Keratinocyte (primary cell): ENCODE measurements around the gene ABHD2. TPM values are rescaled to one million over a fixed set of nuclear protein-coding genes. Genes with fewer than 3 reads are reported as not detected.

Experiments
- DNase-seq: peaks from one replicate; pipeline ENCODE4 v3.0.0-alpha.2; 2011; ENCODE audit warnings: low read depth, missing footprints, low spot score
- FAIRE-seq: peaks from 2 replicates; lab custom pipeline; 2011; peaks lifted over from hg19 to GRCh38; lab: Jason Lieb, UNC
- H2AFZ ChIP-seq: 2 replicates; pipeline ENCODE4 v1.6.0; 2012; ENCODE audit warnings: low read length, control low read depth, inconsistent platforms; ENCODE audit not compliant: control insufficient read depth
- H3K27ac ChIP-seq: 2 replicates; pipeline ENCODE4 v1.5.1; 2011; ENCODE audit warnings: low read length; ENCODE audit not compliant: control insufficient read depth, insufficient read depth
- H3K27me3 ChIP-seq: 3 replicates; pipeline ENCODE4 v1.6.0; 2011; ENCODE audit warnings: low read length; ENCODE audit not compliant: control insufficient read depth, insufficient read depth; ENCODE audit errors: extremely low read depth
- H3K36me3 ChIP-seq, 2 experiments: 2 replicates in 1 of 2; 3 replicates in 1 of 2; pipeline ENCODE4 v1.5.1; 2011; ENCODE audit warnings: low read length in 2 of 2, mild to moderate bottlenecking in 1 of 2; ENCODE audit not compliant: control insufficient read depth in 2 of 2, insufficient read depth in 2 of 2; ENCODE audit errors: extremely low read depth in 1 of 2
- H3K4me1 ChIP-seq: 3 replicates; pipeline ENCODE4 v1.5.1; 2011; ENCODE audit warnings: low read length; ENCODE audit not compliant: control insufficient read depth, insufficient read depth; ENCODE audit errors: extremely low read depth
- H3K4me2 ChIP-seq: 3 replicates; pipeline ENCODE4 v1.6.0; 2011; ENCODE audit warnings: low read depth, low read length; ENCODE audit not compliant: control insufficient read depth, insufficient read depth; ENCODE audit errors: extremely low read depth
- H3K4me3 ChIP-seq, 3 experiments: fragments of 200-600 bp in 1 of 3; sonication (generic) in 1 of 3; 2 replicates in 2 of 3; 3 replicates in 1 of 3; pipeline ENCODE4 v1.5.1; 2011 to 2016; ENCODE audit warnings: low read length in 3 of 3, mild to moderate bottlenecking in 3 of 3, control low read depth in 2 of 3, inconsistent platforms in 1 of 3, low read depth in 1 of 3, mixed read lengths in 1 of 3, mixed run types in 1 of 3, moderate library complexity in 1 of 3; ENCODE audit not compliant: control insufficient read depth in 2 of 3, insufficient read depth in 2 of 3; ENCODE audit errors: extremely low read depth in 1 of 3
- H3K79me2 ChIP-seq: 2 replicates; pipeline ENCODE4 v1.6.0; 2012; ENCODE audit warnings: low read length; ENCODE audit not compliant: control insufficient read depth, insufficient read depth
- H3K9ac ChIP-seq: 3 replicates; pipeline ENCODE4 v1.6.0; 2011; ENCODE audit warnings: low read length; ENCODE audit not compliant: control insufficient read depth, insufficient read depth; ENCODE audit errors: extremely low read depth
- H3K9me1 ChIP-seq: 3 replicates; pipeline ENCODE4 v1.6.0; 2011; ENCODE audit warnings: low read length; ENCODE audit not compliant: control insufficient read depth, insufficient read depth; ENCODE audit errors: extremely low read depth
- H3K9me3 ChIP-seq: 2 replicates; pipeline ENCODE4 v1.5.1; 2012; ENCODE audit warnings: low read depth, low read length; ENCODE audit not compliant: control insufficient read depth
- H4K20me1 ChIP-seq: 3 replicates; pipeline ENCODE4 v1.6.0; 2011; ENCODE audit warnings: low read length; ENCODE audit not compliant: control insufficient read depth, insufficient read depth; ENCODE audit errors: extremely low read depth
- CTCF ChIP-seq, 3 experiments: IDR thresholded peaks in 1 of 3; conservative IDR thresholded peaks in 1 of 3; optimal IDR thresholded peaks in 1 of 3; 2 replicates in 2 of 3; 3 replicates in 1 of 3; pipeline versions ENCODE3 to v1.5.1; 2011; ENCODE audit warnings: low read length in 3 of 3, mild to moderate bottlenecking in 3 of 3, moderate library complexity in 2 of 3, control low read depth in 1 of 3, inconsistent platforms in 1 of 3; ENCODE audit not compliant: insufficient read depth in 2 of 3; ENCODE audit errors: extremely low read depth in 1 of 3
- EZH2 ChIP-seq: IDR thresholded peaks from one replicate; pipeline ENCODE4 v1.6.1; 2012; ENCODE audit warnings: inconsistent platforms, mild to moderate bottlenecking, low read length, moderate library complexity
- dilution Hi-C: fragments of 300-500 bp; cut with MboI; formaldehyde crosslinking; loops from one replicate; pipeline ENCODE4 v1.7.0; 2020; ENCODE audit warnings: low sequenced_read_pairs; ENCODE audit not compliant: extremely low pct_ligation_motif_present
- polyA plus RNA-seq, 5 experiments: library from polyadenylated mRNA; depleted of rRNA in 3 of 5; stranded (reverse) in 3 of 5; stranded (forward) in 1 of 5; unstranded in 1 of 5; fragments of >200 nt; gene quantifications; 1 replicate in 1 of 5; 2 replicates in 3 of 5; 3 replicates in 1 of 5; pipeline versions ENCODE4 v1.2.1 to v1.2.3, GENCODE V29; 2011 to 2012; ENCODE audit warnings: missing spikeins in 2 of 5, low read depth in 1 of 5, low replicate concordance in 1 of 5

The ABHD2 gene
- polyA plus RNA-seq, 1 donor (not counting 4 experiments of a cell fraction or from before 2014, with no cell fraction given), result 22.8 TPM

GRCh38 chr15:89146366-89146765, 58.1 kb downstream of the ABHD2 start:
- Histone ChIP-seq H4K20me1 (no peaks in the 10 kb centered on the region), H3K9me3 (no peaks in the 10 kb centered on the region), H2AFZ (no peak overlapping the region), H3K9ac (no peak overlapping the region), H3K27ac (no peak overlapping the region), H3K9me1 (no peaks in the 10 kb centered on the region), H3K4me1 (peaks cover 32% of the 10 kb centered on the region), H3K36me3 (no peaks in the 10 kb centered on the region), H3K4me3 (no peak overlapping the region), H3K27me3 (no peaks in the 10 kb centered on the region), H3K4me2 (no peak overlapping the region), H3K79me2 (no peaks in the 10 kb centered on the region)
- TF ChIP-seq EZH2, result no peak
- TF ChIP-seq CTCF (optimal IDR thresholded peaks at IDR 0.05 in 1 of 3, IDR thresholded peaks at IDR 0.05 in 1 of 3, conservative IDR thresholded peaks at IDR 0.05 in 1 of 3; ENCODE audit: extremely low read depth in 1 of 3, insufficient read depth in 2 of 3, low read length in 3 of 3), result no peak
- FAIRE-seq (no peak), DNase-seq (no peak)
- dilution Hi-C loops, result no loop called here

- Histone ChIP-seq H3K27me3 (no peaks in the 10 kb centered on the region), H3K36me3 (peaks cover 0 to 1% of the 10 kb centered on the region in 2 experiments), H4K20me1 (no peaks in the 10 kb centered on the region), H2AFZ (no peak overlapping the region), H3K9me3 (no peaks in the 10 kb centered on the region), H3K27ac (no peak overlapping the region), H3K4me2 (no peak overlapping the region), H3K9me1 (no peaks in the 10 kb centered on the region), H3K79me2 (no peaks in the 10 kb centered on the region), H3K4me1 (peaks cover 32% of the 10 kb centered on the region), H3K4me3 (no peak overlapping the region), H3K9ac (no peak overlapping the region)
- dilution Hi-C loops, result no loop called here
- TF ChIP-seq CTCF (optimal IDR thresholded peaks at IDR 0.05 in 1 of 3, IDR thresholded peaks at IDR 0.05 in 1 of 3, conservative IDR thresholded peaks at IDR 0.05 in 1 of 3; ENCODE audit: extremely low read depth in 1 of 3, insufficient read depth in 2 of 3, low read length in 3 of 3), result no peak
- TF ChIP-seq EZH2, result no peak
- DNase-seq (no peak), FAIRE-seq (no peak)
Observed at GRCh38 chr15:89148126-89148525, 59.9 kb downstream of the ABHD2 start.
